ENCODE results near the gene PTPRE. TPM values are rescaled to one million over a fixed set of nuclear protein-coding genes. Genes with fewer than 3 reads are reported as not detected.

Gene PTPRE
- total and polyA plus RNA-seq, 2 donors from 2014 or later, result 1.1 to 25.7 TPM

DNA sequence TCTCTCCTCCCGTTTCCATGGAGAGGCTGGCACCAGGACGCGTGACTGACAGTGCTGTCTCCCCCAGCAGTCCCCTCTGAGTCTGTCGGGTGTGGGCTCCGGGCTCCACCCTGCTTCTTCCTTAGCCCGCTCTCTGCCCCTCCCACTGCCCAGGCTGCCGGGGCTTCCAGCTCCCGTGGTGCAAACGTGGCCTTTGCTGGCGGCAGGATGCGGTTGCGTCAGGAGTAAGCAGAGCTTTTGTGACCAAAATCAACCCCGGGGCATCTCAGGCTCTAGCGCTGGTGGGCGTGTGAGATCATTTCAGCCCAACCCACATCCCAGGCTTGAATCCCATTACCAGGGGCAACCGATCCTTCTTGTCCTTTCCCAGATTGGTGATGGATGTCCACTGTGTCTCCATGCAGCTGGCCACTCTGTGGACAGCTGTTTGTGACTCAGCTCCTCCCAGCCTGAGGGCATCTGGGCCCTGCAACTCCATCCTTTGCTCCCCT lies 28.2 kb downstream of the PTPRE start:
- TF ChIP-seq, protein P1, sequence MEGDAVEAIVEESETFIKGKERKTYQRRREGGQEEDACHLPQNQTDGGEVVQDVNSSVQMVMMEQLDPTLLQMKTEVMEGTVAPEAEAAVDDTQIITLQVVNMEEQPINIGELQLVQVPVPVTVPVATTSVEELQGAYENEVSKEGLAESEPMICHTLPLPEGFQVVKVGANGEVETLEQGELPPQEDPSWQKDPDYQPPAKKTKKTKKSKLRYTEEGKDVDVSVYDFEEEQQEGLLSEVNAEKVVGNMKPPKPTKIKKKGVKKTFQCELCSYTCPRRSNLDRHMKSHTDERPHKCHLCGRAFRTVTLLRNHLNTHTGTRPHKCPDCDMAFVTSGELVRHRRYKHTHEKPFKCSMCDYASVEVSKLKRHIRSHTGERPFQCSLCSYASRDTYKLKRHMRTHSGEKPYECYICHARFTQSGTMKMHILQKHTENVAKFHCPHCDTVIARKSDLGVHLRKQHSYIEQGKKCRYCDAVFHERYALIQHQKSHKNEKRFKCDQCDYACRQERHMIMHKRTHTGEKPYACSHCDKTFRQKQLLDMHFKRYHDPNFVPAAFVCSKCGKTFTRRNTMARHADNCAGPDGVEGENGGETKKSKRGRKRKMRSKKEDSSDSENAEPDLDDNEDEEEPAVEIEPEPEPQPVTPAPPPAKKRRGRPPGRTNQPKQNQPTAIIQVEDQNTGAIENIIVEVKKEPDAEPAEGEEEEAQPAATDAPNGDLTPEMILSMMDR (IDR thresholded peaks at IDR 0.05; ENCODE audit: borderline replicate concordance, extremely low read depth, insufficient read depth), result no peak
- intact Hi-C loops (cut with DNase I), result no loop called here
- H3K9me3 ChIP-seq (ENCODE audit: control insufficient read depth in 2 of 3, insufficient read depth in 1 of 3, low read length in 3 of 3), result no peaks in the 10 kb centered on the region
- no peak for DNase-seq
- no peak for FAIRE-seq
- no peak overlapping the region for H3K27ac ChIP-seq (ENCODE audit: low read depth in 2 of 2, low read length in 2 of 2)
- no peaks in the 10 kb centered on the region for H3K4me1 ChIP-seq (ENCODE audit: control insufficient read depth in 2 of 3, insufficient read depth in 2 of 3, low read depth in 1 of 3, low read length in 3 of 3)
- H3K4me3 ChIP-seq (ENCODE audit: low read length in 3 of 3), result no peak overlapping the region
- no peaks in the 10 kb centered on the region for H3K36me3 ChIP-seq (ENCODE audit: control insufficient read depth in 2 of 3, insufficient read depth in 3 of 3, low read length in 3 of 3)
- no peak overlapping the region for H3K9ac ChIP-seq (ENCODE audit: low read length in 3 of 3)
- H3K27me3 ChIP-seq (ENCODE audit: control insufficient read depth, insufficient read depth, low read length), result no peaks in the 10 kb centered on the region

DNA sequence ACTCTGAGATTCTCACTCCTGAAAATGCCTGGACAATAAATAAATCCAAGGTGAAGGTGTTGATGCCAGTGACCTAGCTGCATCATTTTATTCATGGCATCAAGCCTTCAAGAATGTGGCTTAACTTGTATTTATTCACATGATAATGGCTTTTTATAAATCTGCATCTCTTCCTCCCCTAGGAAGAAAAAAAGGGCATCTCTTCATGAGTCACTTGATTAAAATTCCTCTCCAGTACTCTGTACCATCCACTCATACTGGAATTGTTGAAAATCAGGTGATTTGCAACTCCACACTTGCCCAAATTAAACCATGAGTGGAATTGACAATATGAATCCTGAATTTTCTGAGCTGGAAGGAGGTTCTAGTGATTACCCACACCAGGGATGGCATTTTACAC lies 30.2 kb downstream of the PTPRE start:
- TF ChIP-seq, protein P1 (IDR thresholded peaks at IDR 0.05; ENCODE audit: borderline replicate concordance, extremely low read depth, insufficient read depth), result no peak
- DNase-seq (no peak), FAIRE-seq (no peak)
- Histone ChIP-seq H3K4me1 (ENCODE audit: control insufficient read depth in 2 of 3, insufficient read depth in 2 of 3, low read depth in 1 of 3, low read length in 3 of 3) (no peaks in the 10 kb centered on the region), H3K36me3 (ENCODE audit: control insufficient read depth in 2 of 3, insufficient read depth in 3 of 3, low read length in 3 of 3) (no peaks in the 10 kb centered on the region), H3K9me3 (ENCODE audit: control insufficient read depth in 2 of 3, insufficient read depth in 1 of 3, low read length in 3 of 3) (no peaks in the 10 kb centered on the region), H3K27ac (ENCODE audit: low read depth in 2 of 2, low read length in 2 of 2) (no peak overlapping the region), H3K27me3 (ENCODE audit: control insufficient read depth, insufficient read depth, low read length) (no peaks in the 10 kb centered on the region), H3K4me3 (ENCODE audit: low read length in 3 of 3) (no peak overlapping the region), H3K9ac (ENCODE audit: low read length in 3 of 3) (no peak overlapping the region)
- intact Hi-C loops (cut with DNase I), result no loop called here

DNA sequence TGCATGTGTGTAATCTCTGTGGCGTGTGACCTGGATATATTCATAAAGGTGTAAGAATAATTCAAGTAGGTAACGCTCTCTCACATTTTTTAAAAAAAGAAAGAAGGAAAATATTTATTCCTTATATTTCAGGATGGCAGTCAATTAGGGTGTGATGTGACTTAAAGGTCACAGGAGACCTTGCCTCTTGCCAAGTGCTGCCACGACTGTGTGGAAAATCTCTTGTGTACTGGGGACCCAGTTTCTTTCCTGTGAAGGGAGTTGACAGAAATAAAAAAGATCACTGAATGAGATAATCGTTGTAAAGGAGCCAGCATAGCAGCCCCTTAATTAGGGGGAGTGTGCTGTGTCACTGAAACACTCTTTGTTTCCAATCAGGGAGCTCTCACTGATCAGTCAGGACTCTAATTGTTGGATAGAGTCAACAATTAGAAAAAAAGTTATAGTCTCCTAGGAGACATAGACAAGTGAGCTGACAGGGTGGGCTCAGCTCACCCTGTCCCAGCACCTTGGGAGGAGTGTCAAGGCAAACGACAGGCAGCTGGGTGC lies 31.1 kb downstream of the PTPRE start:
- no peaks in the 10 kb centered on the region for H3K4me1 ChIP-seq (ENCODE audit: control insufficient read depth in 2 of 3, insufficient read depth in 2 of 3, low read depth in 1 of 3, low read length in 3 of 3)
- no peak overlapping the region for H3K4me3 ChIP-seq (ENCODE audit: low read length in 3 of 3)
- TF ChIP-seq, protein P1 (IDR thresholded peaks at IDR 0.05; ENCODE audit: borderline replicate concordance, extremely low read depth, insufficient read depth), result no peak
- intact Hi-C loops (cut with DNase I), result no loop called here
- H3K36me3 ChIP-seq (ENCODE audit: control insufficient read depth in 2 of 3, insufficient read depth in 3 of 3, low read length in 3 of 3), result no peaks in the 10 kb centered on the region
- DNase-seq (no peak), FAIRE-seq (no peak)
- no peaks in the 10 kb centered on the region for H3K9me3 ChIP-seq (ENCODE audit: control insufficient read depth in 2 of 3, insufficient read depth in 1 of 3, low read length in 3 of 3)
- no peaks in the 10 kb centered on the region for H3K27me3 ChIP-seq (ENCODE audit: control insufficient read depth, insufficient read depth, low read length)
- H3K27ac ChIP-seq (ENCODE audit: low read depth in 2 of 2, low read length in 2 of 2), result no peak overlapping the region
- no peak overlapping the region for H3K9ac ChIP-seq (ENCODE audit: low read length in 3 of 3)
